Measurements from ENCODE around the gene HRNR.

HRNR gene

GRCh38 chr1:152191260-152191659 lies 32.7 kb downstream of the HRNR start:
- TF ChIP-seq CTCF (IDR thresholded peaks at IDR 0.05): no peak

GRCh38 chr1:152190589-152190988 lies 33.4 kb downstream of the HRNR start:
- TF ChIP-seq CTCF (IDR thresholded peaks at IDR 0.05): no peak

- TF ChIP-seq CTCF (IDR thresholded peaks at IDR 0.05): peak; percentile 88
These were observed 34.1 kb downstream of the HRNR start for GRCh38 chr1:152189657-152190442.

GRCh38 chr1:152188673-152189591 lies 35.1 kb downstream of the HRNR start:
- peak; percentile 96 for TF ChIP-seq CTCF (IDR thresholded peaks at IDR 0.05)

- TF ChIP-seq CTCF (IDR thresholded peaks at IDR 0.05): no peak
These were observed 37.3 kb downstream of the HRNR start for GRCh38 chr1:152186556-152187285.

GRCh38 chr1:152185544-152186391 lies 38.2 kb downstream of the HRNR start:
- TF ChIP-seq CTCF (IDR thresholded peaks at IDR 0.05): peak; percentile 88

Data from LNCAP (cell line).